DMS114 treated with DMSO at 0.1 percent for 48 hours (cell line): ENCODE results near the gene KLF1.

Source experiments
- DNase-seq: peaks from one replicate; lab custom pipeline; 2025; ENCODE audit not compliant: unreplicated experiment; lab: John Stamatoyannopoulos, UW

Gene KLF1

DNA sequence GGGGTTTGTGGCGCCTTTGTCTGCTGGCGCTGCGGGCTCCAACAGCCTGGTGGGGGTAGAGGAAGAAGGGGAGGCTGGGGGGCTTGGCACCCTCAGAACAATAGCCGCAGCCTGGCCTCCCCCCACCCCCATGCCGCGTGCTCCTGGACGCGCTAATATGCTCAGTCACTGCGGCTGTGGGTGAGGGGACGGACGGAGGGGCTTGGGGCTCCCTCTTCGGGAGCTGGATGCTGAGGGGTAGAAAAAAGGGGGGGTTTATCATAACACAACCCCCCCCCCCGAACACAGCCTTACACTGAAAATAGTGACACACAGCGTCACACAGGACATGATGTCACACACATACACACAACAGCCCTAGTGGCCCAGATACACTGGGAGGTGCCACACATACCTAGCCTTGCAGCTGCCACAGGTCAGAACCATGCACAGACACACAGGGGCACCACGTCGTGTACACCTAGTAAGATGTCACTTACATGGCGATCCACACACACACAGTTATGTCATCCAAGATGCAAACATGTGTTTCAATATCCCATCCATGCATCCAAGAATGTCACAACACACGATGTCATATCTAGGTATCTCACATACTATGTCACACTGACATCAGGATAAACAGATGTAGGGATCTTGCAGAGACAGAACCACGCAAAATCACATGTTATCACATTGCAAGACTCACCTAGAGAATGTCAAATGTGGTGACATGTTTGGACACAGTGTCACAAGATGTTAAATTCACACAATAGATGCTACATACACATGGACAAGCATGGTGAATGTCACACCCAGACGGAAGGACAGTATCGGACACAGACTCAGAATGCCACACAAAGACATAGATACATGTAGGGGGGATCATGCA is 47.9 kb downstream of the KLF1 start:
- no peak for DNase-seq

DNA sequence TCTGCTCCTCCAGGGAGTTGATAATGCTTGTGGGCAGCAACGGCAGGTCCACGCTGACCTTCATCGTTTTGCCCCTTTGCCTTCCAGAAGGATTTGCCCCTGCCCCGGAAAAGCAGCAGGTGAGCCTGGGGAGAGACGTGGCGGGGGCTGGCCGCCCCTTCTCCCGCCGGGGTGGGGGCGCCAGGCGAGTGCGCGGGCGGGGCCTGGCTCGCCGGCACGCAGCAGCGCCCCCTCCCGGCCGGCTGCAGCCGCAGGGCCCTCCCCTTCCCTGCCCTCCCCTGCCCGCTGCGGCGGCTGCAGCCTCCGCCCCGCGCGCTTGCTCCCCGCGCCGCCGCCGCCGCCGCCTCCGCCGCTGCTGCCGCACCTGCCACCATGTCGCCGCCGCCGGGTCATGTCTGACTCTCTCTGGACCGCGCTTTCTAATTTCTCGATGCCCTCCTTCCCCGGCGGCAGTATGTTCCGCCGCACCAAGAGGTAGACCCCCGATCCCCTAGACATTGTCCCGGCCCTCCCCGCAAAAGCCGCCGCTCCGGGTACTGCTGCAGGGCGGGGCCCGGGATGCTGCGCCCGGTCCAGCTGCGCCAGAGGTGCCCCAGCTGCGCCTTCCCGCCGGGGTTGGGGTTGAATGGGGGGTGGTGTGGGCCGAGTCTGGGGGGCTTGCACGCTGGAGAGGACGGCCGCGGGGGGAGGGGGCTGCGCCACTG is 48.7 kb downstream of the KLF1 start, which contains the start of gene MAST1:
Gene MAST1, plus strand, starts transcription at position 334 of the 704 bp plus-strand sequence. Its CDS starts 58 bp downstream, at position 392.
- DNase-seq, result no peak

DNA sequence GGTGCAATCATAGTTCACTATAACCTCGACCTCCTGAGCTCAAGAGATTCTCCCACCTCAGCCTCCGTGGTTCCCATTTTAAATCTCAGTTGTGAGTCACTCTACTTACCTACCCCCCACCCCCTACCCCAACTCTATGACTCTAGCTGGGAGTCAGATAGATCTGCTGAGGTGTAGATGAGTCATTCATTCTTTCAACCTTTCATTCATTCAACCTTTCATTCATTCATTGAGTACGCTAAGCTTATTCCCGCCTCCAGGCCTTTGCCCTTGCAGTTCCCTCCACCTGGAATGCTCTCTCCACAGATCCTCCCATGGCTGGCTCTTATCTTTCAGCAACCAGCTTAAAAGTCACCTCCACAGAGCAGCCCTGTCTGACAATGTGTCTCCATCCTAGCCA is 49.8 kb downstream of the KLF1 start:
- no peak for DNase-seq

DNA sequence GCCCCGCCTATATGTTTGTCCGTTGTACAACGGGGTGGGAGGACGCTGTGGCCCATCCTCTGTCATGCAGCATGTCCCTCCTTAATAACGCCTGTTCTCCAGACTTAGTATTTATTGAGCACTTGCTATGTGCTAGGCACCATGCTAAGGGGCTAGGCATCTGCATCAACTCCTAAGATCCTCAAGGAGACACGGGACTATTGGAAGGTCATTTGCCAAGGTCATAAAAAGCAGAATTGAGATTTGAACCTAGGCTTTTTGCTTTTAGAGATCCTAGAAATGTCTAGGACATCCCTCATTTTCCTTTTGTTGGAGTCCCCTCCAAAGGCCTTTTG is 50.5 kb downstream of the KLF1 start:
- DNase-seq, result no peak

DNA sequence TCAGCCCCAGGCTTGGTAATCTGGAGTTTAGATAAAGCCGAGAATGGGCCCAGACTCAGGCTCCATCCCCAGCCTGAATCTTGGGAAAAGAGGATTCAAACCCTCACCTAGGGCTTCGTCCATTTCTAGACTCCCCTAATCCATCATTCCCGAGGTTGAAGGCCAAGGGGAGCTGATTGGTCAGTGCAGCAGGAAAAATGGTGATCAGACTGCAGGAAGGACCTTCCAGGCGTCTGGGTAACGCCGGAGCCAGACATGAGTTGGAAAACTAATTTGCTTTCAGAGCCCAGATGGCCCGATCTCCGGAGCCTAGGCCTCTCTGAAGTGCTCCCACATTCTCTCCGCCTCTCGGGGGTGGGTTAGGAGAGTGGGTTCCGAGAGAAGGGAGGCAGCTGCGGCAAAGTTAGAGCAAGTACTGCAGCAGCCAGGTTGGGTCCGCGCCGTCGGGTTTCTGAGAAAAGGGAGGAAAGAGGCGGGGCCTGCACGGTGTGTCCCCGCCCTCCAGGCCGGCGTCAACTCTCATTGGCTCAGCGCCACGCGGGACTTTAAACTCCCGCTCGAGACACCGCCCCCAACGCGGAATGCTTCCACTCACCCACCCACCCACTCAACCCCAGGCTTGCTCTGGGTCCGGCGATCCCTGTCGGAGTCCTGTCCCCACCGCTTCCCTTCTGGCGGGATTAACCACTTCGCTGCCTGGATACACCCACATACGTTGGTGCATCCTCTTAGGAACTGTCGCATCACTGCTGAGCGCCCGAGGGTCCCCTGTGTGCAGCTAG is 51.8 kb downstream of the KLF1 start:
- DNase-seq, result peak; percentile 43

DNA sequence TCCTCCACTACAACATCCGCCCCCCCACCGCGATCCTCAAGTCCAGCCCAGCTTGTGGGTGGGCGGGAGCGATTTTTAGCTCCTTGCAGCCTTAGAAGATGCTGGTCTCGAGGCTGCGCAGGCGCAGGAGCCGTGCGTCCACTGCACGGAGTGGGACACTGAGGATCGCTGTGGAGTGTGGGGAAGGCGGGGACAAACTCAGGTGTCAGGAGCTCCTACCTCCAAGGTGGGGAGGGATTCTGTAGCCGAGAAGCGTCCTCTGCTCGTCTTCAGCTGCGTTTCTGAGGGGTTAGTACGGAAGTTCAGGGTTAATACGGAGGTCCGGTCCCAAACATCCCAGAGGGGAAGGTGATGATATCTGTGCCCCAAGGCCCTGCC is 52.4 kb downstream of the KLF1 start, which contains the start of gene RTBDN:
Gene RTBDN, minus strand, starts transcription at position 14 of the 378 bp plus-strand sequence. CDS start 4,600 bp downstream, outside the sequence.
- DNase-seq, result peak; percentile 15
